Activated CD4-positive, alpha-beta T cell treated with anti-CD3 and anti-CD28 coated beads, Interleukin-10, Interleukin-2, amounts not matched to agents 100 ng/mL and 50 ng/mL, durations not matched to agents 16 hours and 8 hours (primary cell): Measurements from ENCODE around the gene TPX2.
A peak's percentile ranks its signal among the peaks of the same experiment; 100 is the strongest.

ENCODE experiments used
- DNase-seq: peaks from one replicate; pipeline ENCODE4 v3.0.0-alpha.2; 2020

TPX2 gene

GRCh38 chr20:31706607-31707257 lies 32.4 kb upstream of the TPX2 start:
- DNase-seq = no peak

- no peak for DNase-seq
Measured at GRCh38 chr20:31707258-31707615, 31.9 kb upstream of the TPX2 start.

- DNase-seq = no peak
Measured at GRCh38 chr20:31707994-31708735, 30.9 kb upstream of the TPX2 start.

GRCh38 chr20:31708736-31709534 lies 30.2 kb upstream of the TPX2 start:
- DNase-seq = no peak

- DNase-seq = no peak
Measured at GRCh38 chr20:31709939-31710338, 29.2 kb upstream of the TPX2 start.

- no peak for DNase-seq
Measured at GRCh38 chr20:31710423-31711108, 28.5 kb upstream of the TPX2 start.

GRCh38 chr20:31711179-31712111 lies 27.6 kb upstream of the TPX2 start:
- DNase-seq = no peak

GRCh38 chr20:31712112-31712553 lies 27.0 kb upstream of the TPX2 start:
- DNase-seq = no peak

GRCh38 chr20:31712564-31713311 lies 26.4 kb upstream of the TPX2 start:
- no peak for DNase-seq

GRCh38 chr20:31713312-31714273 lies 25.5 kb upstream of the TPX2 start:
- DNase-seq = no peak

- DNase-seq = no peak
Measured at GRCh38 chr20:31715766-31716165, 23.3 kb upstream of the TPX2 start.

GRCh38 chr20:31716351-31716750 lies 22.7 kb upstream of the TPX2 start:
- no peak for DNase-seq

GRCh38 chr20:31716818-31717477 lies 22.1 kb upstream of the TPX2 start:
- no peak for DNase-seq

- peak; percentile 84 for DNase-seq
Measured at GRCh38 chr20:31717478-31718201, 21.4 kb upstream of the TPX2 start.

- DNase-seq = peak; percentile 64
Measured at GRCh38 chr20:31718952-31719643, 20.0 kb upstream of the TPX2 start.

GRCh38 chr20:31719644-31720485 lies 19.2 kb upstream of the TPX2 start:
- DNase-seq = no peak
